Astrocyte (in vitro differentiated cells and primary cell): Measurements from ENCODE around the gene PCNX4. TPM values are rescaled to one million over a fixed set of nuclear protein-coding genes. Genes with fewer than 3 reads are reported as not detected.

ENCODE experiments used
- DNase-seq: peaks from one replicate; pipeline ENCODE4 v3.0.0-alpha.2; 2010; ENCODE audit warnings: low read depth
- FAIRE-seq: peaks from 2 replicates; lab custom pipeline; 2011; peaks lifted over from hg19 to GRCh38; lab: Jason Lieb, UNC
- H2AFZ ChIP-seq: 2 replicates; pipeline ENCODE4 v1.6.0; 2012; ENCODE audit warnings: low read depth, low read length, inconsistent platforms
- H3K27ac ChIP-seq: 2 replicates; pipeline ENCODE4 v1.5.1; 2011; ENCODE audit warnings: low read depth, low read length, inconsistent platforms
- H3K27me3 ChIP-seq: 2 replicates; pipeline ENCODE4 v1.6.0; 2011; ENCODE audit warnings: low read length, inconsistent platforms; ENCODE audit not compliant: insufficient read depth
- H3K36me3 ChIP-seq: 2 replicates; pipeline ENCODE4 v1.5.1; 2011; ENCODE audit warnings: low read length, inconsistent platforms; ENCODE audit not compliant: insufficient read depth
- H3K4me1 ChIP-seq: 2 replicates; pipeline ENCODE4 v1.5.1; 2011; ENCODE audit warnings: low read length, inconsistent platforms; ENCODE audit not compliant: insufficient read depth
- H3K4me2 ChIP-seq: 2 replicates; pipeline ENCODE4 v1.6.0; 2012; ENCODE audit warnings: low read length, inconsistent platforms
- H3K4me3 ChIP-seq: 2 replicates; pipeline ENCODE4 v1.5.1; 2011; ENCODE audit warnings: low read depth, mild to moderate bottlenecking, low read length, inconsistent platforms; ENCODE audit not compliant: insufficient read depth
- H3K79me2 ChIP-seq: 2 replicates; pipeline ENCODE4 v1.6.0; 2012; ENCODE audit warnings: mild to moderate bottlenecking, low read length, inconsistent platforms; ENCODE audit not compliant: insufficient read depth
- H3K9ac ChIP-seq: 2 replicates; pipeline ENCODE4 v1.6.0; 2012; ENCODE audit warnings: mild to moderate bottlenecking, low read length, inconsistent platforms
- H3K9me3 ChIP-seq: 2 replicates; pipeline ENCODE4 v1.5.1; 2012; ENCODE audit warnings: low read depth, mild to moderate bottlenecking, low read length, inconsistent platforms; ENCODE audit not compliant: insufficient read depth
- H4K20me1 ChIP-seq: 2 replicates; pipeline ENCODE4 v1.6.0; 2012; ENCODE audit warnings: low read length, inconsistent platforms; ENCODE audit not compliant: insufficient read depth
- H3K27ac Mint-ChIP-seq: one replicate; pipeline ENCODE4 v1.8.0; 2021; ENCODE audit warnings: mild to moderate bottlenecking, mixed read lengths; ENCODE audit not compliant: unreplicated experiment
- H3K27me3 Mint-ChIP-seq: one replicate; pipeline ENCODE4 v1.8.0; 2021; ENCODE audit warnings: low read depth, mixed read lengths; ENCODE audit not compliant: unreplicated experiment
- H3K36me3 Mint-ChIP-seq: one replicate; pipeline ENCODE4 v1.8.0; 2021; ENCODE audit warnings: low read depth, mixed read lengths; ENCODE audit not compliant: unreplicated experiment
- H3K4me1 Mint-ChIP-seq: one replicate; pipeline ENCODE4 v1.8.0; 2021; ENCODE audit warnings: low read depth, mixed read lengths; ENCODE audit not compliant: unreplicated experiment
- H3K4me3 Mint-ChIP-seq: one replicate; pipeline ENCODE4 v1.8.0; 2021; ENCODE audit warnings: mild to moderate bottlenecking, moderate library complexity, mixed read lengths; ENCODE audit not compliant: unreplicated experiment
- H3K9me3 Mint-ChIP-seq: one replicate; pipeline ENCODE4 v1.8.0; 2021; ENCODE audit warnings: mild to moderate bottlenecking, mixed read lengths; ENCODE audit not compliant: unreplicated experiment
- CTCF ChIP-seq: IDR thresholded peaks from 2 replicates; pipeline ENCODE4 v1.5.1; 2011; ENCODE audit warnings: low read depth, mild to moderate bottlenecking, inconsistent platforms, low read length, moderate library complexity; ENCODE audit not compliant: insufficient read depth
- EZH2 ChIP-seq: IDR thresholded peaks from 2 replicates; pipeline ENCODE4 v1.6.1; 2012; ENCODE audit warnings: mild to moderate bottlenecking, low read length, inconsistent platforms; ENCODE audit not compliant: insufficient read depth
- total RNA-seq: library from RNA; stranded (reverse); gene quantifications from 2 replicates; pipeline ENCODE4 v1.2.1, GENCODE V29; 2021

Gene PCNX4
- total RNA-seq, 1 donor from 2014 or later = 71.3 TPM

GRCh38 chr14:60189923-60190840, 98.5 kb downstream of the PCNX4 start:
- no peaks in the 10 kb centered on the region for H3K4me1 Mint-ChIP-seq
- peaks cover 4% of the 10 kb centered on the region for H3K27me3 Mint-ChIP-seq
- TF ChIP-seq EZH2 = no peak
- no peak for TF ChIP-seq CTCF
- H2AFZ ChIP-seq = no peak overlapping the region
- no peaks in the 10 kb centered on the region for H3K27me3 ChIP-seq
- H3K4me3 ChIP-seq = no peak overlapping the region
- H4K20me1 ChIP-seq = no peaks in the 10 kb centered on the region
- no peak overlapping the region for H3K27ac Mint-ChIP-seq
- no peaks in the 10 kb centered on the region for H3K36me3 ChIP-seq
- H3K4me2 ChIP-seq = no peak overlapping the region
- H3K36me3 Mint-ChIP-seq = no peaks in the 10 kb centered on the region
- no peak overlapping the region for H3K4me3 Mint-ChIP-seq
- no peaks in the 10 kb centered on the region for H3K4me1 ChIP-seq
- H3K79me2 ChIP-seq = no peaks in the 10 kb centered on the region
- DNase-seq = no peak
- H3K27ac ChIP-seq = no peak overlapping the region
- FAIRE-seq = no peak
- H3K9ac ChIP-seq = no peak overlapping the region
- no peaks in the 10 kb centered on the region for H3K9me3 Mint-ChIP-seq
- H3K9me3 ChIP-seq = no peaks in the 10 kb centered on the region

GRCh38 chr14:60195179-60195810, 103.6 kb downstream of the PCNX4 start:
- H3K27me3 ChIP-seq = no peaks in the 10 kb centered on the region
- Mint-ChIP-seq H3K36me3 (no peaks in the 10 kb centered on the region), H3K9me3 (peaks cover 10% of the 10 kb centered on the region), H3K4me3 (no peak overlapping the region), H3K27ac (no peak overlapping the region), H3K27me3 (no peaks in the 10 kb centered on the region), H3K4me1 (no peaks in the 10 kb centered on the region)
- no peaks in the 10 kb centered on the region for H3K79me2 ChIP-seq
- H2AFZ ChIP-seq = no peak overlapping the region
- H3K36me3 ChIP-seq = no peaks in the 10 kb centered on the region
- no peaks in the 10 kb centered on the region for H3K4me1 ChIP-seq
- no peak for DNase-seq
- no peak for FAIRE-seq
- no peaks in the 10 kb centered on the region for H3K9me3 ChIP-seq
- H3K27ac ChIP-seq = no peak overlapping the region
- H3K9ac ChIP-seq = no peak overlapping the region
- no peak for TF ChIP-seq EZH2
- no peak for TF ChIP-seq CTCF
- H3K4me3 ChIP-seq = no peak overlapping the region
- no peak overlapping the region for H3K4me2 ChIP-seq
- H4K20me1 ChIP-seq = no peaks in the 10 kb centered on the region

GRCh38 chr14:60196291-60196690, 104.6 kb downstream of the PCNX4 start:
- peaks cover 12% of the 10 kb centered on the region for H3K9me3 Mint-ChIP-seq
- no peak overlapping the region for H3K27ac Mint-ChIP-seq
- no peak overlapping the region for H3K9ac ChIP-seq

More at GRCh38 chr14:60196291-60196690, 104.6 kb downstream of the PCNX4 start:
- Histone ChIP-seq H3K4me2 (no peak overlapping the region), H2AFZ (no peak overlapping the region), H3K27me3 (no peaks in the 10 kb centered on the region), H3K4me3 (no peak overlapping the region), H3K4me1 (no peaks in the 10 kb centered on the region), H3K36me3 (no peaks in the 10 kb centered on the region), H3K79me2 (no peaks in the 10 kb centered on the region), H4K20me1 (no peaks in the 10 kb centered on the region), H3K9me3 (no peaks in the 10 kb centered on the region), H3K27ac (no peak overlapping the region)
- no peak for FAIRE-seq
- Mint-ChIP-seq H3K36me3 (no peaks in the 10 kb centered on the region), H3K27me3 (no peaks in the 10 kb centered on the region), H3K4me3 (no peak overlapping the region), H3K4me1 (no peaks in the 10 kb centered on the region)
- no peak for TF ChIP-seq CTCF
- no peak for TF ChIP-seq EZH2
- no peak for DNase-seq
